ENCODE measurements around the gene JARID2.

DNA sequence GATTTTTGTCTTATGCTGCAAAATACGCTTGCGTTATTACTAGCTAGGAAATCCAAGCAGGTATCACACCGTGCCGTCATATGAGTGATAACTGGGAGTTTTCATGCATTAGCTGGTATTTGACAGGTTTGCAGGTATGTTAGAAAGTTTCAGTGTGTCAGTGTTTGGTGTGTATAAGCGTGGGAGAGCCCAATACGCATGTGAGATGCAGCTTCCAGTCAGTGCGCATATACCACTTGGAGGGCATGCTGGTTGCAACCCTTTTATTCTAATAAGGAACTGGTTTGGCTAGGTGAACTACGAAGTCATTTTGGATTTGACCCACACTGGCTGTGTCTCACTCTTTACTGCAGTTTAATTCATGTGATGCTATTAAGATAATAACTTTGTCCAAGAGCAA lies 35.1 kb downstream of the JARID2 start:
- TF ChIP-seq POLR2AphosphoS5 (IDR thresholded peaks at IDR 0.05; ENCODE audit: low read depth, low read length) (no peak), SIN3A (IDR thresholded peaks at IDR 0.05; ENCODE audit: borderline replicate concordance, insufficient read depth, low read length) (no peak), TAF1 (IDR thresholded peaks at IDR 0.05; ENCODE audit: borderline replicate concordance, insufficient read depth, low read length) (no peak), FOXP2 (optimal IDR thresholded peaks at IDR 0.05; ENCODE audit: borderline replicate concordance, extremely low read depth, extremely low read length, insufficient read depth) (no peak)
- TF ChIP-seq, protein P1, sequence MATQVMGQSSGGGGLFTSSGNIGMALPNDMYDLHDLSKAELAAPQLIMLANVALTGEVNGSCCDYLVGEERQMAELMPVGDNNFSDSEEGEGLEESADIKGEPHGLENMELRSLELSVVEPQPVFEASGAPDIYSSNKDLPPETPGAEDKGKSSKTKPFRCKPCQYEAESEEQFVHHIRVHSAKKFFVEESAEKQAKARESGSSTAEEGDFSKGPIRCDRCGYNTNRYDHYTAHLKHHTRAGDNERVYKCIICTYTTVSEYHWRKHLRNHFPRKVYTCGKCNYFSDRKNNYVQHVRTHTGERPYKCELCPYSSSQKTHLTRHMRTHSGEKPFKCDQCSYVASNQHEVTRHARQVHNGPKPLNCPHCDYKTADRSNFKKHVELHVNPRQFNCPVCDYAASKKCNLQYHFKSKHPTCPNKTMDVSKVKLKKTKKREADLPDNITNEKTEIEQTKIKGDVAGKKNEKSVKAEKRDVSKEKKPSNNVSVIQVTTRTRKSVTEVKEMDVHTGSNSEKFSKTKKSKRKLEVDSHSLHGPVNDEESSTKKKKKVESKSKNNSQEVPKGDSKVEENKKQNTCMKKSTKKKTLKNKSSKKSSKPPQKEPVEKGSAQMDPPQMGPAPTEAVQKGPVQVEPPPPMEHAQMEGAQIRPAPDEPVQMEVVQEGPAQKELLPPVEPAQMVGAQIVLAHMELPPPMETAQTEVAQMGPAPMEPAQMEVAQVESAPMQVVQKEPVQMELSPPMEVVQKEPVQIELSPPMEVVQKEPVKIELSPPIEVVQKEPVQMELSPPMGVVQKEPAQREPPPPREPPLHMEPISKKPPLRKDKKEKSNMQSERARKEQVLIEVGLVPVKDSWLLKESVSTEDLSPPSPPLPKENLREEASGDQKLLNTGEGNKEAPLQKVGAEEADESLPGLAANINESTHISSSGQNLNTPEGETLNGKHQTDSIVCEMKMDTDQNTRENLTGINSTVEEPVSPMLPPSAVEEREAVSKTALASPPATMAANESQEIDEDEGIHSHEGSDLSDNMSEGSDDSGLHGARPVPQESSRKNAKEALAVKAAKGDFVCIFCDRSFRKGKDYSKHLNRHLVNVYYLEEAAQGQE (IDR thresholded peaks at IDR 0.05; ENCODE audit: insufficient read depth in 1 of 2, low read depth in 2 of 2, low read length in 2 of 2), result no peak
